Spleen (tissue), 7 donors: ENCODE data around the gene INTS6L.

Experiments used
- CTCF ChIP-seq, 11 experiments: fragments of 200-600 bp in 7 of 11; fragments of 450-650 bp in 4 of 11; sonication (generic) in 4 of 11; IDR thresholded peaks in 8 of 11; conservative IDR thresholded peaks in 3 of 11; 1 replicate in 7 of 11; 2 replicates in 4 of 11; pipeline versions ENCODE4 v1.4.0 to v1.8.0; 2016 to 2021; ENCODE audit warnings: antibody characterized with exemption in 11 of 11, inconsistent platforms in 4 of 11, mild to moderate bottlenecking in 1 of 11
- POLR2A ChIP-seq, 3 donors: fragments of 450-650 bp; IDR thresholded peaks; one replicate each; pipeline ENCODE4 v1.5.1; 2017; ENCODE audit warnings: antibody characterized with exemption in 3 of 3, mild to moderate bottlenecking in 1 of 3
- POLR2AphosphoS5 ChIP-seq, 3 donors: sonication (generic); formaldehyde crosslinking; IDR thresholded peaks; one replicate each; pipeline ENCODE4 v1.5.1; 2017; ENCODE audit warnings: antibody characterized with exemption in 3 of 3
- donor health status: DM: no; HTN: no; CAD: no; lungs with moderate emphysema.
- donor health status: DM: no; HTN: no; CAD: no.
- donor health status: DM: no; HTN: no; CAD: no.

- TF ChIP-seq POLR2A (IDR thresholded peaks at IDR 0.05) (no peak), CTCF (IDR thresholded peaks at IDR 0.05 in 8 of 11, conservative IDR thresholded peaks at IDR 0.05 in 3 of 11) (no peak), POLR2AphosphoS5 (IDR thresholded peaks at IDR 0.05) (no peak)
These were observed 36.9 kb downstream of the INTS6L start for GRCh38 chrX:135557344-135557743.
